ENCODE measurements around the gene INO80C. TPM values are rescaled to one million over a fixed set of nuclear protein-coding genes. Genes with fewer than 3 reads are reported as not detected.

INO80C gene
- total RNA-seq, 1 experiment from 2014 or later, result 51.1 TPM

DNA sequence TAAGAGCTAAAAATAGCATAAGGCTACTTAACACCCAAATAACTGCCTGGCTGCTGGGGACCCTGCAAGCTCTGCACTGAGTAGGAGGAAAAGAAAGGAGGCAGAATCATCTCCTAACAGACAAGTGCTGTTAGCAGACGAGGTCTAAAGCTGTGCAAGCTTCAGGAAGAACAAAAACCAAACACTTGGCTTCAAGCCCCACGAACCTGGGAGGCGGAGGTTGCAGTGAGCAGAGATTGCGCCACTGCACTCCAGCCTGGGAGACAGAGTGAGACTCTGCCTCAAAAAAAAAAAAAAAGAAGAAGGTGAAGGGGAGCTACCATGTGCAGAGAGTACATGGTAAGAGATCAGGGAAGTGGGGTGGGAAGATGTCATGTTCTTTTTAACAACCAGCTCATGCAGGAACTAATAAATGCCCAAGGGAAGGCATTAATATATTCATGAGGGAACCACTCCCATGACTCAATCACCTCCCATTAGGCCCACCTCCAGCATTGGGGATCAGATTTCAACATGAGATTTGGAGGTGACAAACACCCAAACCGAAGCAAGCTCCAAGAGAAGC lies 28.8 kb upstream of the INO80C start:
- Mint-ChIP-seq H3K4me3 (no peak overlapping the region), H3K27ac (peak overlapping the region in 1 of 3 experiments; percentile 12; a peak in 1 of 7 replicates), H3K36me3 (ENCODE audit: insufficient read depth in 1 of 3, low read depth in 3 of 3) (peaks cover 0 to 13% (median 3%) of the 10 kb centered on the region in 3 experiments; a peak in 5 of 7 replicates), H3K27me3 (ENCODE audit: low read depth) (no peaks in the 10 kb centered on the region; the same call in none of the 2 replicates), H3K9me3 (peaks cover 11 to 13% of the 10 kb centered on the region in 2 experiments; a peak in 4 of 5 replicates), H3K4me1 (peaks cover 23 to 32% of the 10 kb centered on the region in 2 experiments)
- Histone ChIP-seq H3K23me2 (ENCODE audit: insufficient read length, low read depth, low read length, poor library complexity, severe bottlenecking) (no peaks in the 10 kb centered on the region), H2BK5ac (ENCODE audit: insufficient read length, low read length) (no peak overlapping the region), H2AK5ac (ENCODE audit: insufficient read length, low read length) (no peak overlapping the region), H2BK120ac (ENCODE audit: low read depth, low read length, poor library complexity, severe bottlenecking) (no peak overlapping the region), H3K27me3 (ENCODE audit: insufficient read depth, low read length) (no peaks in the 10 kb centered on the region), H3K79me1 (ENCODE audit: insufficient read depth, low read depth, low read length, poor library complexity, severe bottlenecking) (no peaks in the 10 kb centered on the region), H3K56ac (ENCODE audit: insufficient read length, low read depth, low read length) (no peak overlapping the region), H3K4me2 (ENCODE audit: insufficient read depth, insufficient read length, low read length) (no peak overlapping the region), H3K14ac (ENCODE audit: insufficient read depth, low read length) (no peak overlapping the region), H2BK15ac (ENCODE audit: low read depth, low read length) (no peak overlapping the region), H3K9me3 (ENCODE audit: control insufficient read depth, low read depth, low read length) (no peaks in the 10 kb centered on the region), H4K20me1 (ENCODE audit: control insufficient read depth, insufficient read depth, insufficient read length) (no peaks in the 10 kb centered on the region), H4K8ac (replicated peaks; ENCODE audit: insufficient read length, low read depth, low read length) (no peak overlapping the region), H3K4me1 (ENCODE audit: insufficient read depth, low read length) (peaks cover 4% of the 10 kb centered on the region; the same call in 1 of the 2 replicates), H3K4ac (ENCODE audit: low read depth, low read length) (no peak overlapping the region), H4K91ac (ENCODE audit: insufficient read length, low read depth, low read length) (no peak overlapping the region), H3K18ac (ENCODE audit: insufficient read length, low read depth, low read length) (no peak overlapping the region), H3K27ac (ENCODE audit: insufficient read length, low read depth, low read length) (no peak overlapping the region), H2BK12ac (ENCODE audit: insufficient read length, low read depth, low read length) (no peak overlapping the region), H3T11ph (ENCODE audit: low read length) (no peak overlapping the region), H4K5ac (ENCODE audit: insufficient read length, low read depth, low read length) (no peak overlapping the region), H3K23ac (ENCODE audit: insufficient read length, low read depth, low read length) (no peak overlapping the region), H2AFZ (ENCODE audit: low read length) (peak overlapping the region; percentile 80), H3K79me2 (ENCODE audit: insufficient read depth, low read length) (no peaks in the 10 kb centered on the region), H2BK20ac (ENCODE audit: low read depth, low read length, poor library complexity, severe bottlenecking) (no peak overlapping the region), H3K9ac (ENCODE audit: extremely low read depth, insufficient read length, low read length) (no peak overlapping the region)
- TF ChIP-seq, protein P1, sequence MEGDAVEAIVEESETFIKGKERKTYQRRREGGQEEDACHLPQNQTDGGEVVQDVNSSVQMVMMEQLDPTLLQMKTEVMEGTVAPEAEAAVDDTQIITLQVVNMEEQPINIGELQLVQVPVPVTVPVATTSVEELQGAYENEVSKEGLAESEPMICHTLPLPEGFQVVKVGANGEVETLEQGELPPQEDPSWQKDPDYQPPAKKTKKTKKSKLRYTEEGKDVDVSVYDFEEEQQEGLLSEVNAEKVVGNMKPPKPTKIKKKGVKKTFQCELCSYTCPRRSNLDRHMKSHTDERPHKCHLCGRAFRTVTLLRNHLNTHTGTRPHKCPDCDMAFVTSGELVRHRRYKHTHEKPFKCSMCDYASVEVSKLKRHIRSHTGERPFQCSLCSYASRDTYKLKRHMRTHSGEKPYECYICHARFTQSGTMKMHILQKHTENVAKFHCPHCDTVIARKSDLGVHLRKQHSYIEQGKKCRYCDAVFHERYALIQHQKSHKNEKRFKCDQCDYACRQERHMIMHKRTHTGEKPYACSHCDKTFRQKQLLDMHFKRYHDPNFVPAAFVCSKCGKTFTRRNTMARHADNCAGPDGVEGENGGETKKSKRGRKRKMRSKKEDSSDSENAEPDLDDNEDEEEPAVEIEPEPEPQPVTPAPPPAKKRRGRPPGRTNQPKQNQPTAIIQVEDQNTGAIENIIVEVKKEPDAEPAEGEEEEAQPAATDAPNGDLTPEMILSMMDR (conservative IDR thresholded peaks at IDR 0.05), result no peak
- WGBS (ENCODE audit: extremely low coverage, insufficient read length, low lambda C conversion rate), result no CpG with 5 or more reads among the region's 5 CpGs
- no peak for DNase-seq
